ENCODE results near the gene ANKRD16.
"Not testable (repeated sequence)": the region's sequence is repeated elsewhere in the genome, so short reads cannot be mapped to it uniquely, and the experiment has no call there.

ANKRD16 gene

GRCh38 chr10:5876181-5876768, 13.4 kb downstream of the ANKRD16 start:
- DNase-seq (no peak), ATAC-seq (no peak)

GRCh38 chr10:5873515-5873995, 16.1 kb downstream of the ANKRD16 start:
- DNase-seq (peak; percentile 66), ATAC-seq (peak; percentile 85)

GRCh38 chr10:5871596-5871995, 18.1 kb downstream of the ANKRD16 start:
- DNase-seq (no peak), ATAC-seq (no peak)

- no peak for ATAC-seq
These were observed 20.5 kb downstream of the ANKRD16 start for GRCh38 chr10:5869156-5869555.

GRCh38 chr10:5868383-5868782, 21.3 kb downstream of the ANKRD16 start:
- ATAC-seq, DNase-seq: not testable (repeated sequence)

More at GRCh38 chr10:5869156-5869555, 20.5 kb downstream of the ANKRD16 start:
- no peak for DNase-seq

GRCh38 chr10:5867091-5867615, 22.5 kb downstream of the ANKRD16 start:
- not testable (repeated sequence) for DNase-seq

GRCh38 chr10:5866451-5867081, 23.1 kb downstream of the ANKRD16 start:
- DNase-seq, ATAC-seq: not testable (repeated sequence)

More at GRCh38 chr10:5867091-5867615, 22.5 kb downstream of the ANKRD16 start:
- ATAC-seq, result not testable (repeated sequence)

- DNase-seq, ATAC-seq: not testable (repeated sequence)
These were observed 26.6 kb downstream of the ANKRD16 start for GRCh38 chr10:5862981-5863685.

- ATAC-seq (peak; percentile 74), DNase-seq (no peak)
These were observed 27.2 kb downstream of the ANKRD16 start for GRCh38 chr10:5862360-5862961.

- ATAC-seq (no peak), DNase-seq (no peak)
These were observed 29.6 kb downstream of the ANKRD16 start for GRCh38 chr10:5860066-5860465.

GRCh38 chr10:5858811-5859210, 30.9 kb downstream of the ANKRD16 start:
- ATAC-seq (no peak), DNase-seq (no peak)

GRCh38 chr10:5856701-5857004, 33.0 kb downstream of the ANKRD16 start:
- ATAC-seq, result no peak
- no peak for DNase-seq

- ATAC-seq (no peak), DNase-seq (no peak)
These were observed 33.6 kb downstream of the ANKRD16 start for GRCh38 chr10:5855979-5856700.

- ATAC-seq, result no peak
- DNase-seq, result no peak
These were observed 35.6 kb downstream of the ANKRD16 start for GRCh38 chr10:5854131-5854475.

- not testable (repeated sequence) for DNase-seq, ATAC-seq
These were observed 43.0 kb downstream of the ANKRD16 start for GRCh38 chr10:5846667-5847066.

GRCh38 chr10:5844345-5845055, 45.2 kb downstream of the ANKRD16 start:
- no peak for ATAC-seq
- DNase-seq, result no peak

- ATAC-seq (peak; percentile 78), DNase-seq (no peak)
These were observed 45.9 kb downstream of the ANKRD16 start for GRCh38 chr10:5843686-5844344.

GRCh38 chr10:5841965-5842364, 47.7 kb downstream of the ANKRD16 start:
- ATAC-seq, result no peak
- DNase-seq, result no peak

GRCh38 chr10:5840314-5841307, 49.1 kb downstream of the ANKRD16 start:
- DNase-seq, result peak; percentile 40
- ATAC-seq, result peak; percentile 19

Data from stimulated activated naive CD8-positive, alpha-beta T cell treated with anti-CD3 and anti-CD28 coated beads, Interleukin-15, Interleukin-2, amounts not matched to agents 100 U/mL and 50 U/mL, for 24 hours (primary cell).